GM12878 (cell line): ENCODE data around the gene PPT1. TPM values are rescaled to one million over a fixed set of nuclear protein-coding genes. Genes with fewer than 3 reads are reported as not detected.

Source experiments
- ATAC-seq: fragments of 200-7000 bp; cut with Tn5 transposase; 3 replicates; pipeline ENCODE4 v1.9.1; 2020; ENCODE audit warnings: mild to moderate bottlenecking, moderate library complexity
- BruUV-seq: library from RNA; stranded (reverse); fragments of 400-500 nt; replicated peaks from 2 replicates; lab custom pipeline; 2021; lab: Mats Ljungman, UMichigan
- CTCF ChIA-PET: fragments of 300-600 bp; sonication (Branson Sonifier 250); formaldehyde crosslinking; extraction: SDS; loops from one replicate; lab custom pipeline; 2021; ENCODE audit warnings: inconsistent platforms; lab: Yijun Ruan, JAX
- POLR2A ChIA-PET: fragments of 350-600 bp; formaldehyde crosslinking; extraction: SDS; loops from one replicate; lab custom pipeline; 2021; ENCODE audit warnings: inconsistent platforms; lab: Charles Lee
- RAD21 ChIA-PET: fragments of 300-600 bp; sonication (Branson Sonifier 250); formaldehyde crosslinking; loops from one replicate; lab custom pipeline; 2023; ENCODE audit warnings: antibody characterized with exemption; ENCODE audit not compliant: unreplicated experiment; lab: Charles Lee
- SMC1A ChIA-PET: fragments of 300-600 bp; sonication (Branson Sonifier 250); formaldehyde crosslinking; loops from one replicate; lab custom pipeline; 2023; ENCODE audit not compliant: unreplicated experiment, uncharacterized antibody; lab: Charles Lee
- DNase-seq: peaks from one replicate; pipeline ENCODE4 v3.0.0-alpha.2; 2011; ENCODE audit warnings: low read depth, low spot score
- FAIRE-seq: peaks from 3 replicates; lab custom pipeline; 2011; peaks lifted over from hg19 to GRCh38; lab: Jason Lieb, UNC
- H2AFZ ChIP-seq: 2 replicates; pipeline ENCODE4 v1.6.0; 2011; ENCODE audit warnings: low read depth, low read length, control low read depth; ENCODE audit not compliant: control insufficient read depth
- H3K27ac ChIP-seq: 2 replicates; pipeline ENCODE4 v1.5.1; 2011; ENCODE audit warnings: control low read depth; ENCODE audit not compliant: control insufficient read depth, insufficient read depth
- H3K27me3 ChIP-seq, 2 experiments: replicated peaks in 1 of 2; 2 replicates each; pipeline versions ENCODE4 v1.6.0 to v1.6.1; 2011; ENCODE audit warnings: low read length in 1 of 2; ENCODE audit not compliant: control insufficient read depth in 2 of 2, insufficient read depth in 2 of 2
- H3K36me3 ChIP-seq, 2 experiments: 2 replicates each; pipeline ENCODE4 v1.5.1; 2011; ENCODE audit warnings: low read length in 1 of 2; ENCODE audit not compliant: control insufficient read depth in 2 of 2, insufficient read depth in 2 of 2
- H3K4me1 ChIP-seq: 2 replicates; pipeline ENCODE4 v1.6.1; 2011; ENCODE audit warnings: mild to moderate bottlenecking, low read length, moderate library complexity, mixed read lengths; ENCODE audit not compliant: control insufficient read depth, insufficient read depth
- H3K4me2 ChIP-seq: 2 replicates; pipeline ENCODE4 v1.6.0; 2011; ENCODE audit warnings: control low read depth; ENCODE audit not compliant: control insufficient read depth, insufficient read depth
- H3K4me3 ChIP-seq: fragments of 200-600 bp; sonication (generic); 2 replicates; pipeline ENCODE4 v1.5.1; 2016
- H3K79me2 ChIP-seq: 2 replicates; pipeline ENCODE4 v1.6.0; 2011; ENCODE audit warnings: low read length; ENCODE audit not compliant: control insufficient read depth, insufficient read depth
- H3K9ac ChIP-seq: 2 replicates; pipeline ENCODE4 v1.8.0; 2011; ENCODE audit warnings: low read length, control low read depth, mixed read lengths; ENCODE audit not compliant: control insufficient read depth, insufficient read depth
- H3K9me3 ChIP-seq: replicated peaks from 3 replicates; pipeline ENCODE4 v1.5.1; 2011; ENCODE audit warnings: mild to moderate bottlenecking, low read length; ENCODE audit not compliant: control insufficient read depth, insufficient read depth
- H4K20me1 ChIP-seq: 2 replicates; pipeline ENCODE4 v1.6.0; 2011; ENCODE audit not compliant: control insufficient read depth, insufficient read depth
- BCLAF1 ChIP-seq: fragments of 450-650 bp; IDR thresholded peaks from 2 replicates; pipeline ENCODE4 v1.6.1; 2017; ENCODE audit warnings: antibody characterized with exemption, mild to moderate bottlenecking, moderate library complexity
- WRNIP1 ChIP-seq: IDR thresholded peaks from 2 replicates; pipeline ENCODE4 v1.6.1; 2011; ENCODE audit warnings: low read depth, low read length, improper control_type of control experiment, borderline replicate concordance
- ZNF24 ChIP-seq: fragments of 450-650 bp; IDR thresholded peaks from 2 replicates; pipeline ENCODE4 v1.6.1; 2017; ENCODE audit warnings: antibody characterized with exemption, mild to moderate bottlenecking
- WGBS: methylation state at CpG from one replicate; pipeline ENCODE4 v1.1.6; 2016; ENCODE audit warnings: low lambda C conversion rate; ENCODE audit not compliant: insufficient replicate concordance, insufficient coverage; ENCODE audit errors: missing lambda C conversion rate; 5-methylcytosine and 5-hydroxymethylcytosine counted together
- in situ Hi-C: fragments of 300-500 bp; cut with MboI; formaldehyde crosslinking; loops from 9 replicates; pipeline ENCODE4 v1.14.3; 2018; ENCODE audit warnings: mixed read lengths
- intact Hi-C: fragments of 100-400 bp; cut with micrococcal nuclease; formaldehyde crosslinking; loops from one replicate; pipeline ENCODE4 v1.14.2; 2022; ENCODE audit not compliant: unreplicated experiment
- polyA plus RNA-seq, 11 experiments: library from polyadenylated mRNA; depleted of rRNA in 4 of 11; unstranded in 6 of 11; stranded (reverse) in 5 of 11; fragments of >200 nt; fragmentation: Nextera tagmentation in 4 of 11; fragmentation: Illumina TruSeq in 1 of 11; extraction: Ambion mirVana in 4 of 11; extraction: Trizol in 1 of 11; gene quantifications; 1 replicate in 1 of 11; 2 replicates in 10 of 11; pipeline versions ENCODE4 v1.2.1 to v1.2.3, GENCODE V29; 2011 to 2016; ENCODE audit warnings: inconsistent platforms in 2 of 11, missing spikeins in 2 of 11, low read depth in 1 of 11
- total RNA-seq, 4 experiments: library from RNA; depleted of rRNA in 3 of 4; stranded (reverse); fragments of >200 nt in 3 of 4; fragmentation: Illumina TruSeq in 1 of 4; extraction: Trizol in 1 of 4; gene quantifications; 2 replicates each; pipeline versions ENCODE4 v1.2.1 to v1.2.3, GENCODE V29; 2013 to 2021
- TF ChIP-seq, protein P1 (sequence below): IDR thresholded peaks from 2 replicates; pipeline ENCODE4 v1.6.1; 2011; ENCODE audit warnings: borderline replicate concordance, low read depth, mild to moderate bottlenecking, moderate library complexity, mixed read lengths, low read length; ENCODE audit not compliant: insufficient read depth; ENCODE audit errors: extremely low read length
- TF ChIP-seq, protein P2 (sequence below): fragments of 450-650 bp; IDR thresholded peaks from 2 replicates; pipeline ENCODE4 v1.6.1; 2018; ENCODE audit warnings: borderline replicate concordance, mild to moderate bottlenecking; ENCODE audit not compliant: partially characterized antibody
- TF ChIP-seq, protein P3 (sequence below): fragments of 450-650 bp; formaldehyde crosslinking; IDR thresholded peaks from 2 replicates; pipeline ENCODE4 v1.4.0; 2022; ENCODE audit warnings: mild to moderate bottlenecking, moderate library complexity

Gene PPT1
- total and polyA plus RNA-seq, 10 of the 15 experiments (the other 5 are each of a cell fraction or from before 2014, with no cell fraction given) = 50.4 to 147 (median 103) TPM

DNA sequence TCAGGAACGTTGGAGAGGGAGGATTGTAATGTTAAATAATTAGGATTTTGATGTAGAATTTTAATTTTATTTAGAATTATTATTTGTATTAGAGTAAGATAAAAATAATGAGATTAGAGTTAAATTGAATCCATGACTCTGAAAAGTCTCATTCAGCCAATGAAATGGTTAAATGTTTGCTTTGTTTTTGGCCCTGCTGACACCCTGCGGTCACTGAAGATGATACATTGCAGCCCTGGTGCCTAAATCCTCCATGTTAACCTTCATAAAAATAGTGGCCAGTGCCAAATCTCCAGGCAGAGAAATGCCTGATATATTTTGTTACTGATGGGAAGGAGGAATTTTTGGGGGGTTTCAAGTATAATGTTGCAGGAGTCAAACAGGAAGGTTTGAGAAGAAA lies 36.8 kb upstream of the PPT1 start:
- H3K27me3 ChIP-seq = no peaks in the 10 kb centered on the region; a peak in 1 of 4 replicates
- intact Hi-C loops = no loop called here
- H3K79me2 ChIP-seq = no peaks in the 10 kb centered on the region
- 42% methylated on average over 2 of the region's 2 CpGs for WGBS
- no TSS peak for BruUV-seq
- no peaks in the 10 kb centered on the region for H3K4me1 ChIP-seq
- no peak overlapping the region for H3K4me3 ChIP-seq
- DNase-seq = no peak
- H3K27ac ChIP-seq = no peak overlapping the region
- H3K9ac ChIP-seq = no peak overlapping the region
- no peaks in the 10 kb centered on the region for H3K36me3 ChIP-seq
- POLR2A ChIA-PET = interaction anchor here (0.6 kb wide), 1 partner anchor 205 kb away, joined by 3 read pairs; no protein-coding TSS in a partner anchor
- in situ Hi-C loops = no loop called here
- ATAC-seq = no peak
- CTCF ChIA-PET = interaction anchor here (1.9 kb wide), 1 partner anchor 10 kb away, joined by 7 read pairs; no protein-coding TSS in a partner anchor
- no peaks in the 10 kb centered on the region for H4K20me1 ChIP-seq
- H2AFZ ChIP-seq = no peak overlapping the region
- no peak for FAIRE-seq
- no peak for TF ChIP-seq WRNIP1
- TF ChIP-seq ZNF24 = no peak
- TF ChIP-seq, protein P1, sequence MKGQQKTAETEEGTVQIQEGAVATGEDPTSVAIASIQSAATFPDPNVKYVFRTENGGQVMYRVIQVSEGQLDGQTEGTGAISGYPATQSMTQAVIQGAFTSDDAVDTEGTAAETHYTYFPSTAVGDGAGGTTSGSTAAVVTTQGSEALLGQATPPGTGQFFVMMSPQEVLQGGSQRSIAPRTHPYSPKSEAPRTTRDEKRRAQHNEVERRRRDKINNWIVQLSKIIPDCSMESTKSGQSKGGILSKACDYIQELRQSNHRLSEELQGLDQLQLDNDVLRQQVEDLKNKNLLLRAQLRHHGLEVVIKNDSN = no peak
- SMC1A ChIA-PET = no interaction called here
- no peaks in the 10 kb centered on the region; the same call in 1 of the 3 replicates for H3K9me3 ChIP-seq
- RAD21 ChIA-PET = no interaction called here
- no peak overlapping the region for H3K4me2 ChIP-seq

DNA sequence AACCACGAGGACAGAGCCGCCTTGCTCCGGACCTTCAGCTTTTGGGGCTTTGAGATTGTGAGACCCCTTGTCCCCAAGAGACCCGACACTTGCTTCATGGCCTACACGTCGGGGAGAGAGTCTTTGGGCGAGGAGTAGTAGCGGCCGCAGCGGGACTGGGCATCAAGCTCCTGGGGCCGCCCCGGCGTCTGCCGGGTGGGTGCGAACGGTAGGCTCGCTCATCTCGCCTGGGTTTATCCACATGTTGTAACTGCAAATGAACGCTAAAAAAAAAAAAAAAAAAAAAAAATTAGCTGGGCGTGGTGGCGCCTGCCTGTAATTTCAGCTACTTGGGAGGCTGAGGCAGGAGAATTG lies 36.2 kb upstream of the PPT1 start:
- CTCF ChIA-PET = no interaction called here
- RAD21 ChIA-PET = no interaction called here
- Histone ChIP-seq H3K4me2 (no peak overlapping the region), H3K79me2 (no peaks in the 10 kb centered on the region), H3K4me3 (no peak overlapping the region), H2AFZ (no peak overlapping the region), H3K4me1 (no peaks in the 10 kb centered on the region), H3K27ac (no peak overlapping the region), H3K36me3 (no peaks in the 10 kb centered on the region), H3K9me3 (no peaks in the 10 kb centered on the region; the same call in 1 of the 3 replicates), H3K9ac (no peak overlapping the region), H4K20me1 (no peaks in the 10 kb centered on the region), H3K27me3 (no peaks in the 10 kb centered on the region; a peak in 1 of 4 replicates)
- SMC1A ChIA-PET = no interaction called here
- WGBS = 96% methylated on average over 9 of the region's 21 CpGs
- no TSS peak for BruUV-seq
- ATAC-seq (no peak), DNase-seq (no peak), FAIRE-seq (no peak)
- intact Hi-C loops (no loop called here), in situ Hi-C loops (no loop called here)
- POLR2A ChIA-PET = interaction anchor here (0.6 kb wide), 2 partner anchors 165 to 206 kb away, joined by 3 read pairs; no protein-coding TSS in a partner anchor
- TF ChIP-seq, protein P2, sequence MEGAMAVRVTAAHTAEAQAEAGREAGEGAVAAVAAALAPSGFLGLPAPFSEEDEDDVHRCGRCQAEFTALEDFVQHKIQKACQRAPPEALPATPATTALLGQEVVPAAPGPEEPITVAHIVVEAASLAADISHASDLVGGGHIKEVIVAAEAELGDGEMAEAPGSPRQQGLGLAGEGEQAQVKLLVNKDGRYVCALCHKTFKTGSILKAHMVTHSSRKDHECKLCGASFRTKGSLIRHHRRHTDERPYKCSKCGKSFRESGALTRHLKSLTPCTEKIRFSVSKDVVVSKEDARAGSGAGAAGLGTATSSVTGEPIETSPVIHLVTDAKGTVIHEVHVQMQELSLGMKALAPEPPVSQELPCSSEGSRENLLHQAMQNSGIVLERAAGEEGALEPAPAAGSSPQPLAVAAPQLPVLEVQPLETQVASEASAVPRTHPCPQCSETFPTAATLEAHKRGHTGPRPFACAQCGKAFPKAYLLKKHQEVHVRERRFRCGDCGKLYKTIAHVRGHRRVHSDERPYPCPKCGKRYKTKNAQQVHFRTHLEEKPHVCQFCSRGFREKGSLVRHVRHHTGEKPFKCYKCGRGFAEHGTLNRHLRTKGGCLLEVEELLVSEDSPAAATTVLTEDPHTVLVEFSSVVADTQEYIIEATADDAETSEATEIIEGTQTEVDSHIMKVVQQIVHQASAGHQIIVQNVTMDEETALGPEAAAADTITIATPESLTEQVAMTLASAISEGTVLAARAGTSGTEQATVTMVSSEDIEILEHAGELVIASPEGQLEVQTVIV = no peak
- no peak for TF ChIP-seq BCLAF1
- TF ChIP-seq, protein P3, sequence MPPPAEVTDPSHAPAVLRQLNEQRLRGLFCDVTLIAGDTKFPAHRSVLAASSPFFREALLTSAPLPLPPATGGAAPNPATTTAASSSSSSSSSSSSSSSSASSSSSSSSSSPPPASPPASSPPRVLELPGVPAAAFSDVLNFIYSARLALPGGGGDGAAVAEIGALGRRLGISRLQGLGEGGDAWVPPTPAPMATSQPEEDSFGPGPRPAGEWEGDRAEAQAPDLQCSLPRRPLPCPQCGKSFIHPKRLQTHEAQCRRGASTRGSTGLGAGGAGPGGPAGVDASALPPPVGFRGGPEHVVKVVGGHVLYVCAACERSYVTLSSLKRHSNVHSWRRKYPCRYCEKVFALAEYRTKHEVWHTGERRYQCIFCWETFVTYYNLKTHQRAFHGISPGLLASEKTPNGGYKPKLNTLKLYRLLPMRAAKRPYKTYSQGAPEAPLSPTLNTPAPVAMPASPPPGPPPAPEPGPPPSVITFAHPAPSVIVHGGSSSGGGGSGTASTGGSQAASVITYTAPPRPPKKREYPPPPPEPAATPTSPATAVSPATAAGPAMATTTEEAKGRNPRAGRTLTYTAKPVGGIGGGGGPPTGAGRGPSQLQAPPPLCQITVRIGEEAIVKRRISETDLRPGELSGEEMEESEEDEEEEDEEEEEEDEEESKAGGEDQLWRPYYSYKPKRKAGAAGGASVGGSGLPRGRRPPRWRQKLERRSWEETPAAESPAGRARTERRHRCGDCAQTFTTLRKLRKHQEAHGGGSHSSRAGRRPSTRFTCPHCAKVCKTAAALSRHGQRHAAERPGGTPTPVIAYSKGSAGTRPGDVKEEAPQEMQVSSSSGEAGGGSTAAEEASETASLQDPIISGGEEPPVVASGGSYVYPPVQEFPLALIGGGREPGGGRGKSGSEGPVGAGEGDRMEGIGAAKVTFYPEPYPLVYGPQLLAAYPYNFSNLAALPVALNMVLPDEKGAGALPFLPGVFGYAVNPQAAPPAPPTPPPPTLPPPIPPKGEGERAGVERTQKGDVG = no peak
